GM19467 (cell line): ENCODE results near the gene MSRB2.

Source experiments
- ATAC-seq: cut with Tn5 transposase; IDR thresholded peaks from one replicate; pipeline ENCODE4 v1.9.1; 2021; ENCODE audit warnings: mild to moderate bottlenecking, moderate library complexity; ENCODE audit not compliant: unreplicated experiment

The MSRB2 gene

DNA sequence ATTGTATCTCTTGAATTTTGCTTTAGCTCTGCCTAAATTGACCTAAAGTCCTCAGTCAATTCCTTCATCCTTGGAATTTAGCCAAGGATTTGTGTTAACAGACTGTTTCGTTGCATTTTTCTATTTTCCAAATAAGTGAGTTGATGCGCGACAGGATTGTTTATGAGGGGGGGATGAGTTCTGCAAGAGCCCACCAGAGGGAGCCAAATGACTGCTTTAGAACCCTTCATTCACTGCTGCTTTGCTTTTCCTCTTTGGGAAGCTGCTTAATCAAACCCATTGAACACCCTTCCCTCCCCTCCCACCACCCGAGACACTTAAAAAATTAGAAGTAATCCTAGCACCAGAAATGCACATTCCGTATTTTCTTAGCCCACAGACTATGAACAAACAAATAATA, 63.0 kb downstream of the MSRB2 start:
- peak; percentile 64 for ATAC-seq

DNA sequence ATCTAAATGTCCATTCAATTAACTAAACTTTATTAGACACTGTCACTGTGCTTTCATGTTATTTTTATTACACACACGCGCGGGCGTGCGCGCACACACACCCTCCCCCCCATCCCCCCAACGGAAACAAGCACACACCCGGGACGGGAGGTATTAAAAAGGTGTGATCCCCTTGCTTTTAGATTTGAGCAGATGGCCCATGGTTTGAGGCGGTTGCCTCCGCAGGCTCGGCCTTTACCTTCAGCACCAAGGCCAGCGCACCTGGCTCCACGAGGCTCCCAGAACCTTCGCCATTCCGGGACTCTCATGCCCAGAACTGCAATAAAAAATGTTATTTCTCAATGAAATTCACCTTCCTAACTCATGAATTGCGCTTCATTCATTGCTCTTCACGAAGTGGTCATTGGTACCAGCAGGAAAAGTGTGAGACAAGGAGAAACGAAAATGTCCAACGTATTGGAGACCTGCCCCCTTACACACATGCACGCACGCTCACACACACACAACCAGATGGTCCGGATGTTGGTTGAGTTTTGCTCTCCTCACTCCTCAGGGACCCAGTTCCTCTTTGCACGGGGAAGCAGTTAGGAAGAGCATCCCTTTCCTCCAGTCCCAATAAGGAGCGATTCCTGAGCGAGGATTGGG, 76.0 kb downstream of the MSRB2 start:
- ATAC-seq, result no peak
